Duodenal mucosa (tissue), 2 donors: ENCODE measurements around the gene PLSCR5.

ENCODE experiments used
- H3K27ac ChIP-seq: one replicate; pipeline ENCODE4 v1.7.0; 2013; ENCODE audit warnings: low read depth, low read length
- H3K27me3 ChIP-seq, 2 donors: one replicate each; pipeline ENCODE4 v1.7.0; 2013; ENCODE audit warnings: low read length in 2 of 2, control low read depth in 1 of 2; ENCODE audit not compliant: insufficient read depth in 2 of 2, control insufficient read depth in 1 of 2
- H3K36me3 ChIP-seq, 2 donors: one replicate each; pipeline ENCODE4 v1.7.0; 2013; ENCODE audit warnings: low read length in 2 of 2, control low read depth in 1 of 2; ENCODE audit not compliant: insufficient read depth in 2 of 2, control insufficient read depth in 1 of 2
- H3K4me1 ChIP-seq, 2 donors: one replicate each; pipeline ENCODE4 v1.7.0; 2013; ENCODE audit warnings: low read length in 2 of 2, control low read depth in 1 of 2; ENCODE audit not compliant: insufficient read depth in 2 of 2, control insufficient read depth in 1 of 2
- H3K4me3 ChIP-seq, 2 donors: one replicate each; pipeline ENCODE4 v1.7.0; 2013; ENCODE audit warnings: low read length in 2 of 2, low read depth in 1 of 2
- H3K9ac ChIP-seq, 2 donors: one replicate each; pipeline ENCODE4 v1.7.0; 2013; ENCODE audit warnings: low read length in 2 of 2, low read depth in 1 of 2
- H3K9me3 ChIP-seq, 2 donors: one replicate each; pipeline ENCODE4 v1.7.0; 2013; ENCODE audit warnings: low read length in 2 of 2, control low read depth in 1 of 2; ENCODE audit not compliant: control insufficient read depth in 1 of 2

PLSCR5 gene

DNA sequence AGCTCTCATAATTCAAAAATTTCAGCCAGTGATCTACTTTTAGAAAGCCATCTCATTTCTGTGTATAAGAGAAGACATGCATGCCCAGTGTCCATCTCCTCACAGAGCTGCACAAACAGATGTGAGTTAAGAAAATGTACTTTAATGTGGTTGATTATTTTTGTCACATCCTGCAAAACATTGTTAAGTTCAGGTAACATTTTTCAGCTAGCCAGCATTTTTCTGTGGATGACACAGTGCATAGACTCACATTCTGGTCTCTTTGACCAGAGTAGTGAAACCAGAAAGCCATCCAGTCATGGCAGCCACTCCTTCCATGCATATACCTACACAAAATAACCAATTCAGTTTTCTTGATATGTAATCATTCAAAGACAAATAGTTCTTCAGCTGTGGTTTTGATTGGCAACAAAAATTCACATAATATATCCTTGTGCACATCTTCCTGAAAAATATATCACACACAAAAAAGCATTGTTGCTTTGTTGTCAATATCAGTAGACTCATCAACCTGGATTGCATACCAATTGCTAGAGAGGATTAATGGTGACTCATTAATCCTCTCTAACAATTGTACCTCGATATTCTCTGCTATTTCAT is 58.7 kb downstream of the PLSCR5 start:
- peaks cover 11 to 15% of the 10 kb centered on the region in 2 donors for H3K4me1 ChIP-seq
- no peak overlapping the region for H3K27ac ChIP-seq
- no peaks in the 10 kb centered on the region for H3K9me3 ChIP-seq
- no peak overlapping the region for H3K4me3 ChIP-seq
- no peak overlapping the region for H3K9ac ChIP-seq
- no peaks in the 10 kb centered on the region for H3K36me3 ChIP-seq
- no peaks in the 10 kb centered on the region for H3K27me3 ChIP-seq

DNA sequence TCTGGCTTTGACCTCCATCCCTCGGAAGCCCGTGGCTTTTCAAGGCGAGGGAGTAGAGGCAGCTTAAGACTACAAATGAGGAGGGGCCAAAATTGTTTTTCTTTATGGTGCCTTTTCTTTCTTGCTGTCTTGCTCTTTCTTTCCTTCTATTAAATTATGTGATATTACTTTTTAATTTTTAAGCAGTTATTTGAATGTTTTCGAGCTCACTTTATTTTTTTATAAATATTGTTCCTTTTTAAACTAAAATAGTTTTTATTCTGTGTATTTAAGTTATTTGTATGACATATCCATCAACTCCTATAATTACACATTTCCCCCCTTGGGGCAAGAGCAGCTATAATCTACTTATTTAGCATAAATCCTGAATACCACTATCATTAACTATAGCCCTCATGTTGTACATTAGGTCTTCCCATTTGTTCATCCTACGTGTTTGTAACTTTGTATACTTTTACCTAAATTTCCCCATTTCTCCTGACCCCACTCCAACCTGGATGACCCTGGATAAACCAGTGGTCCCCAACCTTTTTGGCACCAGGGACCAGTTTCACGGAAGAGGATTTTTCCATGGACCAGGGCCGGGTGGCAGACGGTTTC is 60.1 kb downstream of the PLSCR5 start:
- peaks cover 22 to 27% of the 10 kb centered on the region in 2 donors for H3K4me1 ChIP-seq
- H3K27ac ChIP-seq, result peak overlapping the region; percentile 89
- no peaks in the 10 kb centered on the region for H3K36me3 ChIP-seq
- peak overlapping the region; percentile 87 to 89 for H3K9ac ChIP-seq
- H3K9me3 ChIP-seq, result no peaks in the 10 kb centered on the region
- H3K4me3 ChIP-seq, result peak overlapping the region; percentile 79 to 88
- no peaks in the 10 kb centered on the region for H3K27me3 ChIP-seq

DNA sequence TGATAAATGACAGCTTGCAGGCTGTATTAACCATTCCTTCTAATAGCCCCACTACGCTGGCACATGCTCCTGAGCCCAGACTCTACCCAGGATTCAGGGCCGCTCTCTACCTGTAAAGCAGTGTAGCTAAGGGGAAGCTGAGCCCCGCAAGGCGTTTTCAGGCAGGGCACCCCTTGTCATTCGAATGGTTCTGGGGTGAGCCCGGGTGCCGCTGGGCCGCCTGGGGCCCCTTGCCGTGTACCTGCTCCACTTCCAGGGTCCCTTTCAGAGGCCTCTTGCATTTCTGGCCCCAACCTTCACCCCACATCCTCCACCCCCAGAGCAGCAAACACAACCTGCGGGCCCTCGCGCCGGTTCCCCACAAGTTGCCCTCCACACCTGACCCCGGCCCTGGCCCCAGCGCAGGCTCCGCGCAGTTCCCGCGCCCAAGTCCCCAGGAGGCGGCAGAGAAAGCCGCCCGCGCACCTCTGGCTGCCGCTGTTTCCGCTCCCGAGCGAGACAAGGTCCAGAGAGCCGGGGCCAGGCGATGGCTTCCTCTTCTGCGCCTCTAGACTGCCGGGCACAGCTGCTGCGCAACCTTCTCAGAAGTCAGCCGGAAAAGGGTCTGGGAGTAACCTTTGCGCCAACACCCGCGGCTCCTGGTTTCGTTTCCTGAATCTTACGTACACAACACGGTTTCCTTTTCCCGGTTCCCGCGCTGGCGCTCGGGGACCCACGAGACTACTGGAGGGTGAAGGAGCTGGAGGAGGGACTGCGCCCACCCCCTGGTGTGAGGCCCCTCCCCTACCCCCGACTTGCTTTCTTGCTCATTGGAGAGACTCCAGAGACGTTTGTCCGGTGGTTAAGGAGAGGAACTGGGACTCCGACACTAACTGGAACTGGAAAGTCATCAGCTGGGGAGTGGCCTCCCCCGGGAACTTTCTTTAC is 60.9 kb downstream of the PLSCR5 start, which contains the start of gene PLSCR1:
Gene PLSCR1, minus strand, starts transcription at position 606 of the 927 bp plus-strand sequence. CDS start 8,055 bp downstream, outside the sequence.
- peak within 1 kb of the TSS; percentile 87 to 89 for H3K9ac ChIP-seq

DNA sequence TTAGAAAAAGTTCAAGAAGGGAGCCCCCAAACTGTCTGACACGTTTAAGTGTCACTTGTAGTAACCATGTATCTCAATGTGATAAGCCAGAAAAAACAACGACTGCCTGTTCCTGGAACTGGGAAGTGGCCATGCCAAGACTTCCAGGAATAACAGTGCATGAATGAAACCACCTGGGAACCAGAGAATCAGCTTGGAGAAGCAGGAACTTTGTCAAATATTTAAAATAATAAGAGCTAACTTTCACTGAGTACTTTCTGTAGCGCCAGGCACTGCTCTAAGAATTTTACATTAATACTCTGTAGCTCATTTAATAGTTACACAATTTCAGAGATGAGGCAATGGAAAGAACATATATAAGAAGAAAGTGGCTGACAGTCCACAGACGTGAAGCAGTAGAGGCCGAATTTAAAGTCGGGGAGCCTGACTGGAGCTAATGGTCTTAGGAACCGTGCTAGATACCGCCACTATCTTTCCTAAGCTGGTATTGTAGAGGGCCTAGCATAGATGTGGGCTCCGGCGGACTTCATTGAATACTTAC is 61.6 kb downstream of the PLSCR5 start:
- Histone ChIP-seq H3K4me3 (peak overlapping the region; percentile 79 to 88), H3K36me3 (no peaks in the 10 kb centered on the region), H3K4me1 (peaks cover 26 to 32% of the 10 kb centered on the region in 2 donors), H3K9me3 (no peaks in the 10 kb centered on the region), H3K27ac (peak overlapping the region; percentile 89), H3K27me3 (no peaks in the 10 kb centered on the region), H3K9ac (peak overlapping the region; percentile 87 to 89)

More for the DNA sequence above, 60.9 kb downstream of the PLSCR5 start, which contains the start of gene PLSCR1:
- Histone ChIP-seq H3K27me3 (no peaks in the 10 kb centered on the region), H3K9me3 (no peaks in the 10 kb centered on the region), H3K36me3 (no peaks in the 10 kb centered on the region), H3K4me3 (peak within 1 kb of the TSS; percentile 79 to 88), H3K27ac (peak within 1 kb of the TSS; percentile 89), H3K4me1 (peaks cover 26 to 31% of the 10 kb centered on the region in 2 donors)

DNA sequence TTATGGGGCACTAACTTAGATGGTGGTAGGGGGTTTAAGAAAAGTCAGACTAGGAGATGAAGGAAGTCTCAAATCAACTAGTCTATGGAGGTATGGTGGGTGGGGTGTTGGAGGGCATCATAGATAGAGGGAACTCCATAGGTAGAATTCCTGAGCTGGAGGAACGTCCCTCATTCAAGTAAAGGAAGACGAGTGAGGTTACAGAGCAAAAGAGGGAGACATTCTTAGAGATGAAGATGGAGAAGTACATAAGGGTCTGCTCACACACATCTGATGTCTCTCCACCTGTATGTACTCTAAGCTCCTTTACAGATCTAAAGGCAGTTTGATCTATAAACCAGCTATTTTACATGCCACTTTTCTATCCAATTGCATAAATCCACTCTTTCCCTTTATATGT is 62.2 kb downstream of the PLSCR5 start:
- Histone ChIP-seq H3K4me1 (peaks cover 26 to 32% of the 10 kb centered on the region in 2 donors), H3K27ac (peak overlapping the region; percentile 28), H3K9me3 (no peaks in the 10 kb centered on the region), H3K36me3 (no peaks in the 10 kb centered on the region), H3K9ac (peak overlapping the region; percentile 87 to 89), H3K27me3 (no peaks in the 10 kb centered on the region), H3K4me3 (peak overlapping the region; percentile 79 to 88)

DNA sequence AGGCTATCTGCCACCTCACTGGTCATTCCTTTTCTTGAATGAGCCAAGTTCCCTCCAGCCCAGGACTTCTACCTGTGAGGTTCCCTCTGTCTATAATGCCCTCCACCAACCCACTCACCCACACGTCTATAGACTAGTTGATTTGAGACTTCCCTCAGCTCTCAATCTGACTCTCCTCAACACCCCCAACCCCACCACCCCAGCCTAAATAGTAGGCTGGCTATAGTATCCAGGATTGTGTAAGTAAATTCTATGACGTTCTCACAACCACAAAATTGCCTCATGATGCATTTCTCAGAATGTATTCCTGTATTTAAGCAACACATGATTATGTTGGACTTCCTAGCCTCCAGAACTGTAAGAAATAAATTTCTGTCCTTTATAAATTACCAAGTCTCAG is 63.0 kb downstream of the PLSCR5 start:
- peak overlapping the region in 1 of 2 donors; percentile 27 for H3K9ac ChIP-seq
- H3K9me3 ChIP-seq, result no peaks in the 10 kb centered on the region
- H3K4me1 ChIP-seq, result peaks cover 26 to 36% of the 10 kb centered on the region in 2 donors
- no peaks in the 10 kb centered on the region for H3K36me3 ChIP-seq
- peak overlapping the region; percentile 47 to 88 for H3K4me3 ChIP-seq
- H3K27ac ChIP-seq, result no peak overlapping the region
- H3K27me3 ChIP-seq, result no peaks in the 10 kb centered on the region

DNA sequence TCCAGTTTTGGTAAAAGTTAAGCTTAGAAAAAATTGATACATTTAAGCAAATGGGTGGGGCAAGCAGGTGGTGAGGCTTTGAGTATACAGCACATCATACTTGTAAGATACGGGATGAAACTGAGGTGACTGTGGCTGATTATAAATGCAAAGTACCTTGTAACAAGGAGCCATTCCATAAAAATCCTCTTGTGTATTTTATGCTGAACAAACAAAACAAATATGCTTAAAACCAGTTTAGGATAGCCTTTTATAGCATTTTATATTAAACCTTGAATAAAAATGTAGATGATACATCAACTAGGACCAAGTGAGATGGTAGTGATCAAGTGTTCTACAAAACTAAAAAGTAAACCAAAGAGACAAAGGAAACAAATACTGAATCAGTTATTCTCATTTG is 64.2 kb downstream of the PLSCR5 start:
- Histone ChIP-seq H3K27ac (no peak overlapping the region), H3K9ac (peak overlapping the region in 1 of 2 donors; percentile 27), H3K27me3 (no peaks in the 10 kb centered on the region), H3K4me3 (peak overlapping the region in 1 of 2 donors; percentile 47), H3K36me3 (no peaks in the 10 kb centered on the region), H3K4me1 (peaks cover 29 to 42% of the 10 kb centered on the region in 2 donors), H3K9me3 (no peaks in the 10 kb centered on the region)

DNA sequence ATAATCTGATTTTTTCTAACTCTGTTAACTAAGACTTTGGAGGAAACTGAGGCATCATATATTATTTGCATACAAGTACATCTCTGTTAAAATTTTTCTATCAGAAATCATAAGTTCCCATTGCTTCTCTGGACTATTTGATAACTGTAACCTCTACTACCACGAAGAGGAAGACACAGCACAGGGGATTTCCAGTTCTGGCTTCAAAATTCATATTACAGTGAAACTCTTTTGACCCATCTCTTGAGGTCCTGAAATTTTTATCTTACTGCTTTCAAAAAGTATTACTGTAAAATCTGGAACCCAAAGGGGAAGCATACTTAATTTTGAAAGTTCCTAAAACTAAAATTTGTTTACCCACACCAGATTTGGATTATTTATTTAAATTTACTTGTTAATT is 64.9 kb downstream of the PLSCR5 start:
- Histone ChIP-seq H3K36me3 (no peaks in the 10 kb centered on the region), H3K9me3 (no peaks in the 10 kb centered on the region), H3K4me3 (no peak overlapping the region), H3K27ac (no peak overlapping the region), H3K27me3 (no peaks in the 10 kb centered on the region), H3K9ac (no peak overlapping the region), H3K4me1 (peaks cover 29 to 42% of the 10 kb centered on the region in 2 donors)

DNA sequence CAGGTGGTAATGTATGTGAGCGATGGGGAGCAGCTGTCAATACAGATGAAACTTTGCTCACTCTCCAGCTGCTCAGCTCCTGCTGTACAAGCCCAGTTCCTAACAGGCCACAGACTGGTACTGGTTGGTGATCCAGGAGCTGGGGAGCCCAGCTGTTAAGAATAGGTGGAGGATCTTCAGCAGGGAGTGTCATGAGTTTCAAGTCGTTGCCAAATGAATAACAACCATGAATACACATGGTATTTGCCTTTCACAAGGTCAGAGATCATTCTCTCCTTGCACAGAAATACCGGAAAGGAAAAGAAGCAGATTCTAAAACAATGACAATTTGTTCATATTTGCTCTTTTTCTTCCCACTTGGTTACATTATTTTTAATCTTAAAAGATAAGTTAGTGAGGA is 65.8 kb downstream of the PLSCR5 start:
- peaks cover 29 to 42% of the 10 kb centered on the region in 2 donors for H3K4me1 ChIP-seq
- no peaks in the 10 kb centered on the region for H3K27me3 ChIP-seq
- no peak overlapping the region for H3K9ac ChIP-seq
- no peak overlapping the region for H3K4me3 ChIP-seq
- no peaks in the 10 kb centered on the region for H3K36me3 ChIP-seq
- H3K27ac ChIP-seq, result no peak overlapping the region
- H3K9me3 ChIP-seq, result no peaks in the 10 kb centered on the region
